ENCODE results near the gene TMEM54. TPM values are rescaled to one million over a fixed set of nuclear protein-coding genes. Genes with fewer than 3 reads are reported as not detected.

The TMEM54 gene
- total and polyA plus RNA-seq, 2 of the 13 experiments (the other 11 are each of a cell fraction or from before 2014, with no cell fraction given), result 2.5 to 2.9 TPM

DNA sequence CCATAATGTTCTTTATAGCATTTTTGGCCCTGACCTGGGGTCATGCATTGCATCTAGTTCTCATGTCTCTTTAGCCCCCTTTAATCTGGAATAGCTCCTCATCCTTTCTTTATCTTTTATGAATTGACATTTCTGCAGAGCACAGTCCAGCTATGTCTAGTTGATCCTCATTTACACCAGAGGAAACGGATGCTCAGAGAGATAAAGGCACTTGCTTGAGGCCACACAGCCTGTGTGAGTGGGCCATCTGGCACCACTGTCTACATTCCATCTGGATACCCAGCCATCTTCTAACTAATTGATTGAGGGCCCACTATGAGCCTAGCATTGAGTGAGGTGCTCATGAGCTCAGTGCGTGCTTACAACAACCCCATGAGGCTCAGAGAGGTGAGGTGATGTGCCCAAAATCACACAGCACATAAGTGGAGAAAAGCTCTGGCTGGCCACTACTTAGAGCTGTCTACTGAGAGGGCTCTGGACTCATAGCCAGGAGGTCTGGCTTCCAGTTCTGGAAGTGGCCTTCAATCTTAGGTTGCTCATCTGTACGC is 11.4 kb downstream of the TMEM54 start (continued):
- TF ChIP-seq, protein P1, sequence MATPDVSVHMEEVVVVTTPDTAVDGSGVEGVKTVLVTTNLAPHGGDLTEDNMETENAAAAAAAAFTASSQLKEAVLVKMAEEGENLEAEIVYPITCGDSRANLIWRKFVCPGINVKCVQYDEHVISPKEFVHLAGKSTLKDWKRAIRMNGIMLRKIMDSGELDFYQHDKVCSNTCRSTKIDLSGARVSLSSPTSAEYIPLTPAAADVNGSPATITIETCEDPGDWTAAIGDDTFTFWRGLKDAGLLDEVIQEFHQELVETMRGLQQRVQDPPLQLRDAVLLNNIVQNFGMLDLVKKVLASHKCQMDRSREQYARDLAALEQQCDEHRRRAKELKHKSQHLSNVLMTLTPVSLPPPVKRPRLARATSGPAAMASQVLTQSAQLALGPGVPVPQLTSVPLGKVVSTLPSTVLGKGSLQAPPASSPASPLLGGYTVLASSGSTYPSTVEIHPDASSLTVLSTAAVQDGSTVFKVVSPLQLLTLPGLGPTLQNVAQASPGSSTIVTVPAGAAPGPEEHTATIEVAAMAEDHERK (CRISPR knock-in tag; IDR thresholded peaks at IDR 0.05; ENCODE audit: low read depth), result no peak

DNA sequence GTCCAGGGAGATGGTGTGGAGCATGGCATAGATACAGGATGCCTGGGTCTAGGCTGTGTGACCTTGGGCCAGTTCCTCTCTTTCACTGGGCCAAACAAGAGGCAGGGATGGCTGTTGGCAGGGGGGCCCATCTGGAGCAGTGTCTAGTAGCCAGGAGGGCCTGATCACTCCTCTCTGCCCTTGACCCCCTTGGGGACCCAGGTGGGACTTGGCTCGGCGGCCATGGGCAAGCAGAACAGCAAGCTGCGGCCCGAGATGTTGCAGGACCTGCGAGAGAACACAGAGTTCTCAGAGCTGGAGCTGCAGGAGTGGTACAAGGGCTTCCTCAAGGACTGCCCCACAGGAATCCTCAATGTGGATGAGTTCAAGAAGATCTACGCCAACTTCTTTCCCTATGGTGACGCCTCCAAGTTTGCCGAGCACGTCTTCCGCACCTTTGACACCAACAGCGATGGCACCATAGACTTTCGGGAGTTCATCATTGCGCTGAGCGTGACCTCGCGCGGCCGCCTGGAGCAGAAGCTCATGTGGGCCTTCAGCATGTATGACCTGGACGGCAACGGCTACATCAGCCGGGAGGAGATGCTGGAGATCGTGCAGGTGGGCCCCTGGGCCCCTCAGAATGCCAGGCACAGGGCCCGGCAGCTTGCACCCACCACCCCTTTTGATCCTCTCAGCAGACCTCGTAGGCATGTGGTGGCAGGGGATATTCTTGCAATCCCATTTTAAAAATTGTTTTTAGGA is 12.3 kb downstream of the TMEM54 start:
- no peaks in the 10 kb centered on the region for H3K4me1 ChIP-seq (ENCODE audit: insufficient read depth, low read length)
- H3K27me3 ChIP-seq (ENCODE audit: control insufficient read depth in 1 of 2, insufficient read depth in 2 of 2, low read length in 2 of 2), result peaks cover 10 to 67% of the 10 kb centered on the region in 2 experiments; a peak in 4 of 5 replicates
- H3K9ac ChIP-seq (ENCODE audit: insufficient read depth, low read depth, low read length), result no peak overlapping the region
- H3K36me3 ChIP-seq (replicated peaks in 1 of 2; ENCODE audit: control insufficient read depth in 1 of 2, insufficient read depth in 2 of 2, low read length in 2 of 2), result no peaks in the 10 kb centered on the region
- H3K9me3 ChIP-seq (ENCODE audit: low read length), result no peaks in the 10 kb centered on the region
- 0 out of 2 replicates have a peak, but pooled peaks cover 4% of the 10 kb centered on the region for H4K20me1 ChIP-seq (ENCODE audit: insufficient read depth, low read length)
- ATAC-seq (no peak), DNase-seq (ENCODE audit: low spot score) (no peak), FAIRE-seq (no peak)
- in situ Hi-C loops (cut with HindIII; ENCODE audit: extremely low pct_ligation_motif_present, low pct_unique_long_range_greater_than_20kb), result no loop called here
- WGBS (ENCODE audit: low lambda C conversion rate), result 54% methylated on average over 15 of the region's 24 CpGs
- intact Hi-C loops (cut with micrococcal nuclease; ENCODE audit: unreplicated experiment), result no loop called here
- ChIA-PET CTCF (ENCODE audit: low intra/inter-chr PET ratio, low total read pairs) (no interaction called here), POLR2A (no interaction called here)
- no TSS peak for BruUV-seq (replicated peaks)
- no peak overlapping the region for H3K27ac ChIP-seq (ENCODE audit: extremely low read length, insufficient read depth, low read length)
- no peaks in the 10 kb centered on the region for H3K79me2 ChIP-seq (ENCODE audit: insufficient read depth, low read length)
- H3K4me2 ChIP-seq (ENCODE audit: low read depth, low read length), result no peak overlapping the region
- H3K4me3 ChIP-seq (replicated peaks in 1 of 3; ENCODE audit: insufficient read depth in 1 of 3, low read depth in 2 of 3, low read length in 3 of 3), result no peak overlapping the region
- H2AFZ ChIP-seq (ENCODE audit: low read length), result no peak overlapping the region
- TF ChIP-seq ZFX (CRISPR knock-in tag; IDR thresholded peaks at IDR 0.05; ENCODE audit: low read depth) (no peak), HNF4G (IDR thresholded peaks at IDR 0.05; ENCODE audit: borderline replicate concordance, low read depth, low read length) (no peak), HNF4G (CRISPR knock-in tag; IDR thresholded peaks at IDR 0.05; ENCODE audit: borderline replicate concordance, low read depth) (no peak), TBL1XR1 (IDR thresholded peaks at IDR 0.05; ENCODE audit: borderline replicate concordance, low read length, partially characterized antibody) (no peak), ZNF75D (CRISPR knock-in tag; IDR thresholded peaks at IDR 0.05; ENCODE audit: borderline replicate concordance) (no peak), TBX3 (IDR thresholded peaks at IDR 0.05; ENCODE audit: borderline replicate concordance) (no peak), ZNF674 (CRISPR knock-in tag; IDR thresholded peaks at IDR 0.05; ENCODE audit: low read depth) (no peak), ONECUT2 (CRISPR knock-in tag; IDR thresholded peaks at IDR 0.05) (no peak), ZNF331 (CRISPR knock-in tag; IDR thresholded peaks at IDR 0.05) (no peak)
- TF ChIP-seq, protein P2, sequence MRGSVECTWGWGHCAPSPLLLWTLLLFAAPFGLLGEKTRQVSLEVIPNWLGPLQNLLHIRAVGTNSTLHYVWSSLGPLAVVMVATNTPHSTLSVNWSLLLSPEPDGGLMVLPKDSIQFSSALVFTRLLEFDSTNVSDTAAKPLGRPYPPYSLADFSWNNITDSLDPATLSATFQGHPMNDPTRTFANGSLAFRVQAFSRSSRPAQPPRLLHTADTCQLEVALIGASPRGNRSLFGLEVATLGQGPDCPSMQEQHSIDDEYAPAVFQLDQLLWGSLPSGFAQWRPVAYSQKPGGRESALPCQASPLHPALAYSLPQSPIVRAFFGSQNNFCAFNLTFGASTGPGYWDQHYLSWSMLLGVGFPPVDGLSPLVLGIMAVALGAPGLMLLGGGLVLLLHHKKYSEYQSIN (CRISPR knock-in tag; IDR thresholded peaks at IDR 0.05; ENCODE audit: borderline replicate concordance), result no peak
